LHCN-M2 (cell line): Measurements from ENCODE around the gene SLC35F3. TPM values are rescaled to one million over a fixed set of nuclear protein-coding genes. Genes with fewer than 3 reads are reported as not detected.

ENCODE experiments used
- DNase-seq: peaks from one replicate; pipeline ENCODE4 v3.0.0-alpha.2; 2012; ENCODE audit warnings: low read depth
- total RNA-seq: library from RNA; depleted of rRNA; stranded (reverse); fragments of >200 nt; gene quantifications from 2 replicates; pipeline ENCODE4 v1.2.3, GENCODE V29; 2014

SLC35F3 gene
- total RNA-seq, 1 experiment from 2014 or later: not detected

- no peak for DNase-seq
Measured at GRCh38 chr1:233912447-233912846, 8.0 kb downstream of the SLC35F3 start.

- DNase-seq: no peak
Measured at GRCh38 chr1:233912909-233913308, 8.4 kb downstream of the SLC35F3 start.

- no peak for DNase-seq
Measured at GRCh38 chr1:233916706-233917105, 12.2 kb downstream of the SLC35F3 start.

GRCh38 chr1:233919786-233920185 lies 15.3 kb downstream of the SLC35F3 start:
- no peak for DNase-seq

- DNase-seq: no peak
Measured at GRCh38 chr1:233928123-233928522, 23.6 kb downstream of the SLC35F3 start.

GRCh38 chr1:233933339-233933738 lies 28.9 kb downstream of the SLC35F3 start:
- DNase-seq: no peak

- DNase-seq: no peak
Measured at GRCh38 chr1:233935297-233935868, 30.9 kb downstream of the SLC35F3 start.

- DNase-seq: no peak
Measured at GRCh38 chr1:233936422-233936821, 31.9 kb downstream of the SLC35F3 start.

GRCh38 chr1:233936842-233937241 lies 32.4 kb downstream of the SLC35F3 start:
- DNase-seq: no peak

GRCh38 chr1:233938476-233938875 lies 34.0 kb downstream of the SLC35F3 start:
- no peak for DNase-seq

GRCh38 chr1:233939451-233939850 lies 35.0 kb downstream of the SLC35F3 start:
- no peak for DNase-seq

- DNase-seq: no peak
Measured at GRCh38 chr1:233940908-233941307, 36.4 kb downstream of the SLC35F3 start.

GRCh38 chr1:233944601-233945000 lies 40.1 kb downstream of the SLC35F3 start:
- no peak for DNase-seq

- no peak for DNase-seq
Measured at GRCh38 chr1:233945573-233945972, 41.1 kb downstream of the SLC35F3 start.

- DNase-seq: no peak
Measured at GRCh38 chr1:233945979-233946378, 41.5 kb downstream of the SLC35F3 start.

GRCh38 chr1:233946724-233947123 lies 42.2 kb downstream of the SLC35F3 start:
- no peak for DNase-seq

- DNase-seq: no peak
Measured at GRCh38 chr1:233951804-233952203, 47.3 kb downstream of the SLC35F3 start.

- DNase-seq: no peak
Measured at GRCh38 chr1:233957691-233958090, 53.2 kb downstream of the SLC35F3 start.

GRCh38 chr1:233959102-233959501 lies 54.6 kb downstream of the SLC35F3 start:
- DNase-seq: no peak

- DNase-seq: no peak
Measured at GRCh38 chr1:233959971-233960370, 55.5 kb downstream of the SLC35F3 start.

GRCh38 chr1:233960386-233960785 lies 55.9 kb downstream of the SLC35F3 start:
- DNase-seq: no peak

GRCh38 chr1:233962878-233963277 lies 58.4 kb downstream of the SLC35F3 start:
- no peak for DNase-seq

GRCh38 chr1:233965856-233966255 lies 61.4 kb downstream of the SLC35F3 start:
- DNase-seq: no peak

- DNase-seq: no peak
Measured at GRCh38 chr1:233971753-233972152, 67.3 kb downstream of the SLC35F3 start.
